HepG2 (cell line): ENCODE data around the gene ZFHX3. TPM values are rescaled to one million over a fixed set of nuclear protein-coding genes. Genes with fewer than 3 reads are reported as not detected.
A peak's percentile ranks its signal among the peaks of the same experiment; 100 is the strongest.

Source experiments
- FOXO1 ChIP-seq: sonication (generic); formaldehyde crosslinking; IDR thresholded peaks from 2 replicates; pipeline ENCODE4 v1.4.0; 2020; ENCODE audit warnings: missing genetic modification reagents
- GATAD1 ChIP-seq: IDR thresholded peaks from 2 replicates; pipeline ENCODE4 v1.6.1; 2016; ENCODE audit warnings: missing genetic modification reagents, missing compliant biosample characterization
- KDM6A ChIP-seq: IDR thresholded peaks from 2 replicates; pipeline ENCODE4 v1.6.1; 2016; ENCODE audit warnings: low read depth
- MBD4 ChIP-seq: IDR thresholded peaks from 2 replicates; pipeline ENCODE4 v1.6.1; 2012; ENCODE audit warnings: low read length, inconsistent platforms, borderline replicate concordance
- PHF21A ChIP-seq: sonication (generic); formaldehyde crosslinking; IDR thresholded peaks from 2 replicates; pipeline ENCODE4 v1.5.0; 2020; ENCODE audit warnings: mild to moderate bottlenecking, missing genetic modification reagents
- POLR2AphosphoS5 ChIP-seq: IDR thresholded peaks from 2 replicates; pipeline ENCODE4 v1.6.1; 2012; ENCODE audit warnings: low read depth, low read length
- SPEN ChIP-seq: sonication (generic); formaldehyde crosslinking; IDR thresholded peaks from 2 replicates; pipeline ENCODE4 v1.5.1; 2020; ENCODE audit warnings: low read depth, mild to moderate bottlenecking, missing genetic modification reagents
- THYN1 ChIP-seq: sonication (generic); formaldehyde crosslinking; IDR thresholded peaks from 2 replicates; pipeline ENCODE4 v1.8.1; 2023; ENCODE audit warnings: low read depth, mild to moderate bottlenecking, moderate library complexity, missing genetic modification reagents, borderline replicate concordance
- YEATS2 ChIP-seq: sonication (generic); formaldehyde crosslinking; IDR thresholded peaks from 2 replicates; pipeline ENCODE4 v1.4.0; 2020; ENCODE audit warnings: missing genetic modification reagents, borderline replicate concordance
- ZNF230 ChIP-seq: sonication (generic); formaldehyde crosslinking; IDR thresholded peaks from 2 replicates; pipeline ENCODE4 v1.4.0; 2020; ENCODE audit warnings: mild to moderate bottlenecking, missing genetic modification reagents
- ZNF816 ChIP-seq: sonication (generic); formaldehyde crosslinking; IDR thresholded peaks from 2 replicates; pipeline ENCODE4 v1.8.0; 2022; ENCODE audit warnings: missing genetic modification reagents, mild to moderate bottlenecking, borderline replicate concordance
- polyA plus RNA-seq, 8 experiments: library from polyadenylated mRNA; depleted of rRNA in 3 of 8; stranded (reverse) in 7 of 8; unstranded in 1 of 8; fragments of >200 nt; fragmentation: Illumina TruSeq in 4 of 8; extraction: Trizol in 4 of 8; gene quantifications; 2 replicates each; pipeline versions ENCODE4 v1.2.1 to v1.2.3, GENCODE V29; 2011 to 2016; ENCODE audit warnings: low read depth in 4 of 8, missing spikeins in 1 of 8, mixed read lengths in 1 of 8; ENCODE audit not compliant: insufficient read depth in 1 of 8
- total RNA-seq, 5 experiments: library from RNA; depleted of rRNA; stranded (reverse); fragments of >200 nt; fragmentation: Illumina TruSeq; extraction: Trizol; gene quantifications; 2 replicates each; pipeline ENCODE4 v1.2.3, GENCODE V29; 2016; ENCODE audit warnings: low read depth in 1 of 5
- TF ChIP-seq, protein P1 (sequence below): sonication (generic); formaldehyde crosslinking; IDR thresholded peaks from 2 replicates; pipeline ENCODE4 v1.5.0; 2020; ENCODE audit warnings: mild to moderate bottlenecking, low read depth, missing genetic modification reagents, borderline replicate concordance
- TF ChIP-seq, protein P2 (sequence below): sonication (generic); formaldehyde crosslinking; IDR thresholded peaks from 2 replicates; pipeline ENCODE4 v1.4.0; 2020; ENCODE audit warnings: low read depth, mild to moderate bottlenecking, missing genetic modification reagents
- TF ChIP-seq, protein P3 (sequence below), 2 experiments: sonication (generic) in 1 of 2; formaldehyde crosslinking in 1 of 2; IDR thresholded peaks; 2 replicates each; pipeline versions ENCODE4 v1.4.0 to v1.6.1; 2018 to 2020; ENCODE audit warnings: missing genetic modification reagents in 2 of 2, borderline replicate concordance in 1 of 2, low read depth in 1 of 2, mild to moderate bottlenecking in 1 of 2, missing biosample characterization in 1 of 2
- TF ChIP-seq, protein P4 (sequence below): sonication (generic); formaldehyde crosslinking; IDR thresholded peaks from 2 replicates; pipeline ENCODE4 v1.9.0; 2021; ENCODE audit warnings: mild to moderate bottlenecking, missing genetic modification reagents

Gene ZFHX3
- total and polyA plus RNA-seq, 2 of the 13 experiments (the other 11 are each of a cell fraction or from before 2014, with no cell fraction given): 5.0 to 6.0 TPM

DNA sequence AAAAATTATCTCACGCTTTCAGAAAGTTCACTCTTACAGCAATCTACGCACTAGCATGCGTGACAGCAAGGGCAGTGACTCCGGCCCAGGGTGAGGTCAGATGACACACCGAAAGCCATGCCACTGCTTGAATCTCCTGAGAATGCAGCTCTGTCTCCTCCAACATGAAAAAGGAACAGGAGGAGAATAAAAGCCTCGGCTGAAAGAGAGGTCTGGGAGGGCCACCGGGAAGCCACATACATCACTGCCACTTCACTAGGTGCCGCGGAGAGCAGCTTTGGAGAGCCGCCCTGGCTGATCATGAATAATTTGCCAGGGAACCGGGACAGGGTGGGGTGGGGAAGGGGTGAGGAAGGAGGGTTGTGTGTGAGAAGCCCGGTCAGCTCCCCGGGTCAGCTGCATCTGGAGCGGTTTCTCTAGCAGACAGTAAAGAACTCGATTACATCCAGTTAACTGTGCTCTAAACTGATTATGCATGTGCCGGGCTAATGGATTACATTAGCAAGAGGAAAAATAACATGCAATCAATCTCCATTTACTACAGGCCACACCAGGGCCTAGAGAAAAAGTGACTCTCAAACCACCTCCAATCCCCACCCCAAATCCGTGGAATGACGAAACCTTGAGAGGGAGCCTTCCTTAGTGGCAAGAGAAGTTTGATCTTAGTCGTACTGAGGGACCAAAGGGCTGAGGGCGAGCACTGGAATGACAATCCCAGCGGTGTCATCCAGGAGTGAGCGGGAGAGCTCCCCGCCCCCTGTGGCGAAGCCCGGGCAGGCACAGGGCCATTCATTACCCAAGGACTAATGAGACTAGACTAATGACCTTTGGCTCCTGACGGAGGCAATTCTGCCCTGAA lies 100.3 kb downstream of the ZFHX3 start (continued):
- TF ChIP-seq THYN1 (no peak), ZNF816 (no peak), MBD4 (no peak), SPEN (0 out of 2 replicates have a peak, but pooled peaks have one; percentile 13), GATAD1 (CRISPR knock-in tag) (peak; percentile 46; the same call in 1 of the 2 replicates), ZNF230 (CRISPR knock-in tag) (no peak), PHF21A (CRISPR knock-in tag) (peak; percentile 86), POLR2AphosphoS5 (no peak), FOXO1 (0 out of 2 replicates have a peak, but pooled peaks have one; percentile 13), YEATS2 (CRISPR knock-in tag) (no peak), KDM6A (0 out of 2 replicates have a peak, but pooled peaks have one; percentile 12)
- TF ChIP-seq, protein P1, sequence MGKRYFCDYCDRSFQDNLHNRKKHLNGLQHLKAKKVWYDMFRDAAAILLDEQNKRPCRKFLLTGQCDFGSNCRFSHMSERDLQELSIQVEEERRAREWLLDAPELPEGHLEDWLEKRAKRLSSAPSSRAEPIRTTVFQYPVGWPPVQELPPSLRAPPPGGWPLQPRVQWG (CRISPR knock-in tag): no peak
- TF ChIP-seq, protein P2, sequence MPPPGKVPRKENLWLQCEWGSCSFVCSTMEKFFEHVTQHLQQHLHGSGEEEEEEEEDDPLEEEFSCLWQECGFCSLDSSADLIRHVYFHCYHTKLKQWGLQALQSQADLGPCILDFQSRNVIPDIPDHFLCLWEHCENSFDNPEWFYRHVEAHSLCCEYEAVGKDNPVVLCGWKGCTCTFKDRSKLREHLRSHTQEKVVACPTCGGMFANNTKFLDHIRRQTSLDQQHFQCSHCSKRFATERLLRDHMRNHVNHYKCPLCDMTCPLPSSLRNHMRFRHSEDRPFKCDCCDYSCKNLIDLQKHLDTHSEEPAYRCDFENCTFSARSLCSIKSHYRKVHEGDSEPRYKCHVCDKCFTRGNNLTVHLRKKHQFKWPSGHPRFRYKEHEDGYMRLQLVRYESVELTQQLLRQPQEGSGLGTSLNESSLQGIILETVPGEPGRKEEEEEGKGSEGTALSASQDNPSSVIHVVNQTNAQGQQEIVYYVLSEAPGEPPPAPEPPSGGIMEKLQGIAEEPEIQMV (CRISPR knock-in tag): peak; percentile 52; the same call in 1 of the 2 replicates
- TF ChIP-seq, protein P3, sequence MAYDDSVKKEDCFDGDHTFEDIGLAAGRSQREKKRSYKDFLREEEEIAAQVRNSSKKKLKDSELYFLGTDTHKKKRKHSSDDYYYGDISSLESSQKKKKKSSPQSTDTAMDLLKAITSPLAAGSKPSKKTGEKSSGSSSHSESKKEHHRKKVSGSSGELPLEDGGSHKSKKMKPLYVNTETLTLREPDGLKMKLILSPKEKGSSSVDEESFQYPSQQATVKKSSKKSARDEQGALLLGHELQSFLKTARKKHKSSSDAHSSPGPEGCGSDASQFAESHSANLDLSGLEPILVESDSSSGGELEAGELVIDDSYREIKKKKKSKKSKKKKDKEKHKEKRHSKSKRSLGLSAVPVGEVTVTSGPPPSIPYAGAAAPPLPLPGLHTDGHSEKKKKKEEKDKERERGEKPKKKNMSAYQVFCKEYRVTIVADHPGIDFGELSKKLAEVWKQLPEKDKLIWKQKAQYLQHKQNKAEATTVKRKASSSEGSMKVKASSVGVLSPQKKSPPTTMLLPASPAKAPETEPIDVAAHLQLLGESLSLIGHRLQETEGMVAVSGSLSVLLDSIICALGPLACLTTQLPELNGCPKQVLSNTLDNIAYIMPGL (CRISPR knock-in tag; IDR thresholded peaks at IDR 0.05; ENCODE audit: borderline replicate concordance in 1 of 2, low read depth in 1 of 2): peak in 1 of 2 experiments; percentile 31; a peak in 1 of 4 replicates
- TF ChIP-seq, protein P4, sequence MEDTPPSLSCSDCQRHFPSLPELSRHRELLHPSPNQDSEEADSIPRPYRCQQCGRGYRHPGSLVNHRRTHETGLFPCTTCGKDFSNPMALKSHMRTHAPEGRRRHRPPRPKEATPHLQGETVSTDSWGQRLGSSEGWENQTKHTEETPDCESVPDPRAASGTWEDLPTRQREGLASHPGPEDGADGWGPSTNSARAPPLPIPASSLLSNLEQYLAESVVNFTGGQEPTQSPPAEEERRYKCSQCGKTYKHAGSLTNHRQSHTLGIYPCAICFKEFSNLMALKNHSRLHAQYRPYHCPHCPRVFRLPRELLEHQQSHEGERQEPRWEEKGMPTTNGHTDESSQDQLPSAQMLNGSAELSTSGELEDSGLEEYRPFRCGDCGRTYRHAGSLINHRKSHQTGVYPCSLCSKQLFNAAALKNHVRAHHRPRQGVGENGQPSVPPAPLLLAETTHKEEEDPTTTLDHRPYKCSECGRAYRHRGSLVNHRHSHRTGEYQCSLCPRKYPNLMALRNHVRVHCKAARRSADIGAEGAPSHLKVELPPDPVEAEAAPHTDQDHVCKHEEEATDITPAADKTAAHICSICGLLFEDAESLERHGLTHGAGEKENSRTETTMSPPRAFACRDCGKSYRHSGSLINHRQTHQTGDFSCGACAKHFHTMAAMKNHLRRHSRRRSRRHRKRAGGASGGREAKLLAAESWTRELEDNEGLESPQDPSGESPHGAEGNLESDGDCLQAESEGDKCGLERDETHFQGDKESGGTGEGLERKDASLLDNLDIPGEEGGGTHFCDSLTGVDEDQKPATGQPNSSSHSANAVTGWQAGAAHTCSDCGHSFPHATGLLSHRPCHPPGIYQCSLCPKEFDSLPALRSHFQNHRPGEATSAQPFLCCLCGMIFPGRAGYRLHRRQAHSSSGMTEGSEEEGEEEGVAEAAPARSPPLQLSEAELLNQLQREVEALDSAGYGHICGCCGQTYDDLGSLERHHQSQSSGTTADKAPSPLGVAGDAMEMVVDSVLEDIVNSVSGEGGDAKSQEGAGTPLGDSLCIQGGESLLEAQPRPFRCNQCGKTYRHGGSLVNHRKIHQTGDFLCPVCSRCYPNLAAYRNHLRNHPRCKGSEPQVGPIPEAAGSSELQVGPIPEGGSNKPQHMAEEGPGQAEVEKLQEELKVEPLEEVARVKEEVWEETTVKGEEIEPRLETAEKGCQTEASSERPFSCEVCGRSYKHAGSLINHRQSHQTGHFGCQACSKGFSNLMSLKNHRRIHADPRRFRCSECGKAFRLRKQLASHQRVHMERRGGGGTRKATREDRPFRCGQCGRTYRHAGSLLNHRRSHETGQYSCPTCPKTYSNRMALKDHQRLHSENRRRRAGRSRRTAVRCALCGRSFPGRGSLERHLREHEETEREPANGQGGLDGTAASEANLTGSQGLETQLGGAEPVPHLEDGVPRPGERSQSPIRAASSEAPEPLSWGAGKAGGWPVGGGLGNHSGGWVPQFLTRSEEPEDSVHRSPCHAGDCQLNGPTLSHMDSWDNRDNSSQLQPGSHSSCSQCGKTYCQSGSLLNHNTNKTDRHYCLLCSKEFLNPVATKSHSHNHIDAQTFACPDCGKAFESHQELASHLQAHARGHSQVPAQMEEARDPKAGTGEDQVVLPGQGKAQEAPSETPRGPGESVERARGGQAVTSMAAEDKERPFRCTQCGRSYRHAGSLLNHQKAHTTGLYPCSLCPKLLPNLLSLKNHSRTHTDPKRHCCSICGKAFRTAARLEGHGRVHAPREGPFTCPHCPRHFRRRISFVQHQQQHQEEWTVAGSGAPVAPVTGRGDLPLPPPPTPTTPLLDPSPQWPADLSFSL (CRISPR knock-in tag): no peak
